Measurements from ENCODE around the gene EIPR1. TPM values are rescaled to one million over a fixed set of nuclear protein-coding genes. Genes with fewer than 3 reads are reported as not detected.

EIPR1 gene
- total RNA-seq, 1 donor from 2014 or later: 46.4 TPM

DNA sequence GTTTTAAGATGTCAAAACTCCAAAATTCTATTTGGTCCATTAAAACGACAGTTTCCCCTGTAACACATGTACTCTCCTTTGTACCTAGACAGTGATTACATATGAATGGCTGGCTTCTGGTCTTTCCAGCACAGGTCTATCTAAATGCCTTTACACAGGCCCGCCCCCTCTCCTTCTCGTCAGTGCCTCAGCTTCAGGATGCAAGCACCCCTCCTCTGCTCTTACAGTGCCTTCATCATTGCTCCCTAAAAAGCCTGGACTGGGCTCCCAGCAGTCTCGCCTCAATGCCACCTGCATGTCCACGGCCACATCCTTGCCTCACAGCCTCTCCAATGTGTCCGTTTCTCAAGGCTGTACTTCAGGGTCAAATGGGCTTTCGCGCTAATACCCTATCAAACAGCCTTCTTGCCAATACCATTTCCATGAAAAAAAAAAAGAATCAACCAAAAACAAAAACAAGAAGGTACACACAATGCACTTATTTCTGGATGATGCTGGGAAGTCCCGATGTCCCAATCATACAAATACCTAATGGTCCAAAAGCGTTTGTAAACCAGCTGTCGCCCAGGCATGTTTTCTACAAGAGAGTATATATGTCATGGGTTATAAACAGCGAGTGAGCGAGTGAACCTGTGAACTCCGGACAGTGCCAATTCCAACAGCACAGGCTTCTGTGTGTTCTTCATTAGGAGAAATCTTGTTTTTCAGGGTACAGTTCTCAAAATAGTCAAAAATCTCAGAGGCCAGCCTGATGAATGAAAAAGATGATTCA, 77.2 kb downstream of the EIPR1 start:
- Mint-ChIP-seq H3K27me3 (ENCODE audit: low read depth) (no peaks in the 10 kb centered on the region), H3K4me3 (ENCODE audit: low read depth) (no peak overlapping the region), H3K36me3 (ENCODE audit: low read depth) (peaks cover 9% of the 10 kb centered on the region), H3K9me3 (no peaks in the 10 kb centered on the region), H3K27ac (no peak overlapping the region), H3K4me1 (ENCODE audit: low read depth) (peaks cover 9% of the 10 kb centered on the region)
- intact Hi-C loops (cut with micrococcal nuclease): no loop called here
- no peak for DNase-seq (ENCODE audit: low spot score)

DNA sequence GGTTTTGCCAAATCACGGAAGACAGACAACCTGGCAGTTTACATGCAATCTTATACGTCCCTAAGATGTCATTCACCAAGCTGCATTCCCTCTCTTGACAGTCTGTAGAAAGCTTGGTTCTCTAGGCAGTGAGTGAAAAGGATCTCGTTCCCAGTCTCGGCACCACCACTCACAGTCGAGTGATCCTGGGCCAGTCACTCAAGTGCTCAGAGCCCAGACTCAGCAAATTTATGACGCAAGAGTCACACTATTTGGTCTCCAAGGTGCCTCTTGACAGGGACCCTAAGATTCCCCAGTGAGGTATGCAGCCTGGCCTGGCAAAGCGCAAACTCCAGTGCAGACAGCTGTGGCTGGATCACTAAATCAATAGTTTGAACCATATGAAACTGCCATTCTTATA, 77.9 kb downstream of the EIPR1 start:
- Mint-ChIP-seq H3K9me3 (no peaks in the 10 kb centered on the region), H3K36me3 (ENCODE audit: low read depth) (peaks cover 9% of the 10 kb centered on the region), H3K4me3 (ENCODE audit: low read depth) (no peak overlapping the region), H3K27me3 (ENCODE audit: low read depth) (no peaks in the 10 kb centered on the region), H3K4me1 (ENCODE audit: low read depth) (peaks cover 9% of the 10 kb centered on the region), H3K27ac (no peak overlapping the region)
- intact Hi-C loops (cut with micrococcal nuclease): no loop called here
- no peak for DNase-seq (ENCODE audit: low spot score)

DNA sequence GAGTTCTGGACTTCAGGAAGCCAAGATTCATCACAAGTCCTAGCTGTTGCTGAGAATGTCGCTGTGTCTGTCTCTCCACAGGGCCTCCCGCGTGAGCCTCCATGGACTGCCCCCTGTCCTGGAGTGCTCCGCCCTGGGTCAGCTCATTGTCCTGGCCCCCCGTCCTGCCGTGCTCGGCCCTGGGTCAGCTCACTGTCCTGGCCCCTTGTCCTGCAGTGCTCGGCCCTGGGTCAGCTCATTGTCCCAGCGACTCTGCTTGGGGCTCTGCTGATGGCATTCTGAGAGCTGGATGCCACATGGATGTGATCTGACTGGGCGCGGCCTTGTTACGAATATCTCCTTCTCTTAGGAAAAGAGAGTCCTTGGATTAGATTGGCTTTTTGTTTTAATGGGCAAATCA, 78.5 kb downstream of the EIPR1 start:
- no peaks in the 10 kb centered on the region for H3K9me3 Mint-ChIP-seq
- H3K27me3 Mint-ChIP-seq (ENCODE audit: low read depth): no peaks in the 10 kb centered on the region
- H3K4me3 Mint-ChIP-seq (ENCODE audit: low read depth): no peak overlapping the region
- intact Hi-C loops (cut with micrococcal nuclease): no loop called here
- no peak for DNase-seq (ENCODE audit: low spot score)
- no peak overlapping the region for H3K27ac Mint-ChIP-seq
- peaks cover 9% of the 10 kb centered on the region for H3K36me3 Mint-ChIP-seq (ENCODE audit: low read depth)
- H3K4me1 Mint-ChIP-seq (ENCODE audit: low read depth): peaks cover 9% of the 10 kb centered on the region

DNA sequence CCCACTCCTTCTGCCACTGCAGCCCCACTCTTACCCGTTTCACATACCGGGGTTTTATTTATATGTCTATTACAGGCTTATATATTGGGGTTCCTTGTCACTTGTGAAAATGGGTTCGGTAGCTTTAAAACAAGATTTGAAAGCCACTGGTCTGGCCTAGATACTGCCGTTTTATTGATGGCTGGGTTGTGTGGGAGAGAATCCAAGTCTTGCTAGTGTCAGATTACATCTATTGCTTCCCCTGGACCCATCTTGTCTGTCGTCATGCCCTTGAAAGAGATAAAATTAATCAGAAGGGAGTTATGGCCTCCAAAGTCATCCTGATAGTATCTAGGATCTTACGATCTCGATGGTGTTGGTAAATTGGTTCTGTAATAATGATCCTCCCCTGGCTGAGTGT, 79.4 kb downstream of the EIPR1 start:
- Mint-ChIP-seq H3K27me3 (ENCODE audit: low read depth) (no peaks in the 10 kb centered on the region), H3K27ac (no peak overlapping the region), H3K4me3 (ENCODE audit: low read depth) (no peak overlapping the region), H3K36me3 (ENCODE audit: low read depth) (peaks cover 7% of the 10 kb centered on the region), H3K4me1 (ENCODE audit: low read depth) (peaks cover 2% of the 10 kb centered on the region), H3K9me3 (no peaks in the 10 kb centered on the region)
- DNase-seq (ENCODE audit: low spot score): no peak
- intact Hi-C loops (cut with micrococcal nuclease): no loop called here

DNA sequence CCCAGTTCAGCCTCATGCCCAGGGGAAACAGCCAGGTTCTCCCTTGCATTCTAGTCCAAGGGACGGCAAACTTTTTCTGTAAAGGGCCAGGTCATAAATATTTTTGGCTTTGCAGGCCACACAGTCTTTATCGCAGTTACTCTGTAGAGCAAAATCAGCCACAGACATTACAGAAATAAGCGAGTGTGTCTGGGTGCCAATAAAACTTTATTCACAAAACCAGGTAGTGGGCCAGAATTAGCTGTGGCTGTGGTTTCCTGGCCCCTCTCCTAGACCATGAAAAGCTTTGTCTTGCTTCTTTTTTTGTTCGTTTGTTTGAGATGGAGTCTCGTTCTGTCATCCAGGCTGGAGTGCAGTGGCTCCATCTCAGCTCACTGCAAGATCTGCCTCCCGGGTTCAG, 80.1 kb downstream of the EIPR1 start:
- Mint-ChIP-seq H3K27me3 (ENCODE audit: low read depth) (no peaks in the 10 kb centered on the region), H3K36me3 (ENCODE audit: low read depth) (peaks cover 3% of the 10 kb centered on the region), H3K4me3 (ENCODE audit: low read depth) (no peak overlapping the region), H3K27ac (no peak overlapping the region), H3K9me3 (no peaks in the 10 kb centered on the region), H3K4me1 (ENCODE audit: low read depth) (no peaks in the 10 kb centered on the region)
- DNase-seq (ENCODE audit: low spot score): no peak
- intact Hi-C loops (cut with micrococcal nuclease): no loop called here

DNA sequence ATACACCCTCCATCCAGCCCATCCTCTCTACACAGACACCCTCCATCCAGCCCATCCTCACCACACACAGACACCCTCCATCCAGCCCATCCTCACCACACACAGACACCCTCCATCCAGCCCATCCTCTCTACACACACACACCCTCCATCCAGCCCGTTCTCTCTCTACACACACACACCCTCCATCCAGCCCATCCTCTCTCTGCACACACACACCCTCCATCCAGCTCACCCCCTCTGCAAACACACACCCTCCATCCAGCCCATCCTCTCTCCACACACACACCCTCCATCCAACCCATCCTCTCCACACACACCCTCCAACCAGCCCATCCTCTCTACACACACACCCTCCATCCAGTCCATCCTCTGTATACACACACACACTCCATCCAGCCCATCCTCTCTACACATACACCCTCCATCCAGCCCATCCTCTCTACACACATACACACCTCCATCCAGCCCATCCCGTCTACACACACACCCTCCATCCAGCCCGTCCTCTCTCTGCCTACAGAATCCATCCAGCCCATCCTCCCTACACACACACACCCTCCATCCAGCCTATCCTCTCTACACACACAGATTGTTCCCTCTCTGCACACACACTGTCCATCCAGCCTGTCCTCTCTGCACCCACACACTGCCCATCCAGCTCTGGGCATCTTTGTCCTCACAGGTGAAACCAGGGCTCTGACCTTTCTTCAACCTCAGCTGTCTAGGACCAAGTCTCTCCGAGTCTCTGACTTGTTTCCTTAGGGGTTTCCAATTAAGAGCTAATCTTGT, 81.2 kb downstream of the EIPR1 start:
- Mint-ChIP-seq H3K4me3 (ENCODE audit: low read depth) (no peak overlapping the region), H3K27ac (no peak overlapping the region), H3K9me3 (no peaks in the 10 kb centered on the region), H3K27me3 (ENCODE audit: low read depth) (no peaks in the 10 kb centered on the region), H3K36me3 (ENCODE audit: low read depth) (peaks cover 3% of the 10 kb centered on the region), H3K4me1 (ENCODE audit: low read depth) (no peaks in the 10 kb centered on the region)
- DNase-seq (ENCODE audit: low spot score): no peak
- intact Hi-C loops (cut with micrococcal nuclease): no loop called here

DNA sequence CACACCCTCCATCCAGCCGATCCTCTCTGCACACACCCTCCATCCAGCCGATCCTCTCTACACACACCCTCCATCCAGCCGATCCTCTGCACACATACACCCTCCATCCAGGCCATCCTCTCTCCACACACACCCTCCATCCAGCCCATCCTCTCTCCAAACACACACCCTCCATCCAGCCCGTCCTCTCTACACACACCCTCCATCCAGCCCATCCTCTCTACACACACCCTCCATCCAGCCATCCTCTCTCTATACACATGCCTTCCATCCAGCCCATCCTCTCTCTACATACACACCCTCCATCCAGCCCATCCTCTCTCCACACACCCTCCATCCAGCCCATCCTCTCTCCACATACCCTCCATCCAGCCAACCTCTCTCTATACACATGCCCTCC, 83.1 kb downstream of the EIPR1 start:
- Mint-ChIP-seq H3K27me3 (ENCODE audit: low read depth) (no peaks in the 10 kb centered on the region), H3K4me1 (ENCODE audit: low read depth) (no peaks in the 10 kb centered on the region), H3K9me3 (no peaks in the 10 kb centered on the region), H3K4me3 (ENCODE audit: low read depth) (no peak overlapping the region), H3K27ac (no peak overlapping the region), H3K36me3 (ENCODE audit: low read depth) (peaks cover 3% of the 10 kb centered on the region)
- DNase-seq (ENCODE audit: low spot score): no peak
- intact Hi-C loops (cut with micrococcal nuclease): no loop called here

DNA sequence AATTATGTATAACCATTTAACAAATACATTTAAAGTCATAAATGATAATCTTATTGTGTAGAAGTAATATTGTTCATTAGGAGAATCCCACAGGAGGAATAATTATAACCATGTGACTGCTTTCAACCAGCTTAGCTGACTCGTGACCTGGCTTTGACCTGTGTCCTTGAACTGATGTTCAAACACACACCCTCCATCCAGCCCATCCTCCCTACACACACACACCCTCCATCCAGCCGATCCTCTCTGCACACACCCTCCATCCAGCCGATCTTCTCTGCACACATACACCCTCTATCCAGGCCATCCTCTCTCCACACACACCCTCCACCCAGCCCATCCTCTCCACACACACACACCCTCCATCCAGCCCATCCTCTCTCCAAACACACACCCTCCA, 83.5 kb downstream of the EIPR1 start:
- no peaks in the 10 kb centered on the region for H3K27me3 Mint-ChIP-seq (ENCODE audit: low read depth)
- peaks cover 5% of the 10 kb centered on the region for H3K36me3 Mint-ChIP-seq (ENCODE audit: low read depth)
- no peak overlapping the region for H3K4me3 Mint-ChIP-seq (ENCODE audit: low read depth)
- intact Hi-C loops (cut with micrococcal nuclease): no loop called here
- no peaks in the 10 kb centered on the region for H3K4me1 Mint-ChIP-seq (ENCODE audit: low read depth)
- H3K9me3 Mint-ChIP-seq: peaks cover 2% of the 10 kb centered on the region
- DNase-seq (ENCODE audit: low spot score): no peak
- H3K27ac Mint-ChIP-seq: no peak overlapping the region

DNA sequence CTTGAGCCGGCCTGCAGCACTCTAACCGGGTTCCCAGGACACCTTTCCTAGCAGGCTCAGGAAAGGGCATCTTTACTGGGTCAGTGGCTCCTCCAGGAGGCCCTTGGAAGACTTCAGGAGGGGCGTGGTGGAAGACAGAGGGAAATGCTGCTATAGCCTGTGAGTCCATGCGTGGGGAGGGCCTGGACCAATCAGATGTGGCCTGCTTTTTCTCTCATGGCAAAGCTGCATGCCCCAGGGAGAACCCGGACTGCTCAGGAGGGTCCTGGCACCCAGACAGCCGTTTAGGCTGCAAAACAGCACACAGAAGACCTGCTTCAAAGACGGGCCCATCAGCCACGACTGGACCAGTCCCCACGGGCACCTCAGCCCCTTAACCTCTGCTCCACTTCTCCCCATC, 84.4 kb downstream of the EIPR1 start:
- Mint-ChIP-seq H3K9me3 (peaks cover 4% of the 10 kb centered on the region), H3K36me3 (ENCODE audit: low read depth) (peaks cover 7% of the 10 kb centered on the region), H3K27me3 (ENCODE audit: low read depth) (no peaks in the 10 kb centered on the region), H3K27ac (no peak overlapping the region), H3K4me1 (ENCODE audit: low read depth) (no peaks in the 10 kb centered on the region), H3K4me3 (ENCODE audit: low read depth) (no peak overlapping the region)
- intact Hi-C loops (cut with micrococcal nuclease): no loop called here
- DNase-seq (ENCODE audit: low spot score): no peak

DNA sequence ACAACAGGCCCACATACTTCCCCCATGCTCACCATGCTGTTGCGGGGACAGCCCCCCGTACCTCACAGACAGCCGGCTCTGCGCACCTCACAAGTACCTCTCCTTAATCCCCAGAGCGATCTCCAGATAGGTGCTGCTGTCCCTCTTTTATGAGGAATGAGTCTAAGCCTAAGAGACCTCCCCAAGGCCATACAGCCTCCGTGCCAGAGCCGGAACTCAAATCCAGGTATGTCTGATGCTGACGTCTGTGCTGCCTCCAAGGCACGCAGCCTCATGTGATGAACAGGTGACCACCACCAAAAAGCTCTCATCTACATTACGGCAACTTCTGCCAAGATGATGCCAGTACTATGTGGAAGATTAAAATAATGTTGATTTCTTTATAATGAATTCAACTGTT, 85.2 kb downstream of the EIPR1 start:
- Mint-ChIP-seq H3K27me3 (ENCODE audit: low read depth) (no peaks in the 10 kb centered on the region), H3K27ac (no peak overlapping the region), H3K4me3 (ENCODE audit: low read depth) (no peak overlapping the region), H3K36me3 (ENCODE audit: low read depth) (peaks cover 9% of the 10 kb centered on the region), H3K4me1 (ENCODE audit: low read depth) (no peaks in the 10 kb centered on the region), H3K9me3 (peaks cover 7% of the 10 kb centered on the region)
- intact Hi-C loops (cut with micrococcal nuclease): no loop called here
- no peak for DNase-seq (ENCODE audit: low spot score)

DNA sequence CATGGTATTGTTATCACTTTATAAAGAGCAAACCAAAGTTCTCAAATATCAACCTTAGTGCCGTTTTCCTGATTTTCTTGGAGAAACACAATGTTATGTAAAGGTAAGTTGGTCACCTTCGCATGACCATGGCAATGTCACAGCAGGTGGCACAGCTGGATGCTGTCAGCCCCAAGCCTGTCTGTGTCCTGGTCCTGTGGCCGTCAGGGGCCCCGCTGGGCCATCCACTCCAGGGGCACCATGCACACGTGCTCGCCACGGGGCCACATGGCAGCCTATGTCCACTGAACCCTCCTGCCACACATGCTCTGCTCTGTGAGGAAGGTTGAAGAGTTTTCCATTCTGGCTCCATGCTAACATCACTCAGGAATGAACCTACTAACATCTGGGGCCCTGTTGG, 85.9 kb downstream of the EIPR1 start:
- H3K27me3 Mint-ChIP-seq (ENCODE audit: low read depth): no peaks in the 10 kb centered on the region
- no peak for DNase-seq (ENCODE audit: low spot score)
- intact Hi-C loops (cut with micrococcal nuclease): no loop called here
- H3K27ac Mint-ChIP-seq: no peak overlapping the region
- H3K4me1 Mint-ChIP-seq (ENCODE audit: low read depth): no peaks in the 10 kb centered on the region
- H3K36me3 Mint-ChIP-seq (ENCODE audit: low read depth): peaks cover 10% of the 10 kb centered on the region
- peaks cover 12% of the 10 kb centered on the region for H3K9me3 Mint-ChIP-seq
- no peak overlapping the region for H3K4me3 Mint-ChIP-seq (ENCODE audit: low read depth)

DNA sequence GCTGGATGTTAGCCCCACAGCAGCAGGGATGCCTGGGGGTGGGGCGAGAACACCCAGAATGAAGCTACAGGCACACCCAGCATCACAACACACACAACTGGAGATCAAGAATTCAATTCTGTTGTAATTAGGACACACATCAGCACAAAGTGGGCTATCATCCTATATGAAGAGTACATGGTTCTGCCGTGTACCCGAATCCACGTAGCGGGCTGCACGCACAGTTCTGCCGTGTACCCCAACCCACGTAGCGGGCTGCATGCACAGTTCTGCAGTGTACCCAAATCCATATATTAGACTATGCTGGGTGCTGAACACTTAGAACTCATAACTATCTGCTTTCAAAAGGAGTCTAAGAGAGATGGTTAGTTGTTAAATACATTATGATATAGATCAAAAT, 86.5 kb downstream of the EIPR1 start:
- DNase-seq (ENCODE audit: low spot score): no peak
- intact Hi-C loops (cut with micrococcal nuclease): no loop called here
- H3K4me1 Mint-ChIP-seq (ENCODE audit: low read depth): no peaks in the 10 kb centered on the region
- peaks cover 12% of the 10 kb centered on the region for H3K9me3 Mint-ChIP-seq
- peaks cover 10% of the 10 kb centered on the region for H3K36me3 Mint-ChIP-seq (ENCODE audit: low read depth)
- no peak overlapping the region for H3K27ac Mint-ChIP-seq
- H3K4me3 Mint-ChIP-seq (ENCODE audit: low read depth): no peak overlapping the region
- no peaks in the 10 kb centered on the region for H3K27me3 Mint-ChIP-seq (ENCODE audit: low read depth)

DNA sequence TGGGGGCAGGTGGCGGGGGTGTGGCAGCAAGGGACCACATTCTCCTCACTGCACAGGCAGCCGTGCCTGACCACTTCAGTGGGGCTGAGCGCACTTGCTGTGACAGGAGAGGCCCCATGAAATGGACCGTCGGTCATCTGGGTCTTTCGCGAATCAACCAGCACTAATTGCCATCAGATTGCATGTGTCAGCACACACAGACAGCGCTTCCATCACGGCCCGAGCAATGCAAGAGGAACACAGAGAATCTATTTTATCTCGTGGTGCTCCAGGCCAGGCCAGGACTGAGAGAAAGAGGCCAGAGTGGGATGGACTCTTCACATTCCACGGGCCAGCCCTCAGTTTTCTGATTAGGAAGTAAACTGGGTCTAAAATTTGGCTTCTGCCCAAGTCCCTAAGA, 87.0 kb downstream of the EIPR1 start:
- no peaks in the 10 kb centered on the region for H3K27me3 Mint-ChIP-seq (ENCODE audit: low read depth)
- H3K9me3 Mint-ChIP-seq: peaks cover 12% of the 10 kb centered on the region
- intact Hi-C loops (cut with micrococcal nuclease): no loop called here
- H3K4me3 Mint-ChIP-seq (ENCODE audit: low read depth): no peak overlapping the region
- no peaks in the 10 kb centered on the region for H3K4me1 Mint-ChIP-seq (ENCODE audit: low read depth)
- no peak for DNase-seq (ENCODE audit: low spot score)
- H3K36me3 Mint-ChIP-seq (ENCODE audit: low read depth): peaks cover 10% of the 10 kb centered on the region
- no peak overlapping the region for H3K27ac Mint-ChIP-seq

All from activated T-helper 2 cell treated with anti-CD3 and anti-CD28 coated beads, Interferon-gamma antibody, Interleukin-2, Interleukin-4, amounts not matched to agents 10 μg/mL and 5 μg/mL and 100 μg/mL, durations not matched to agents 14 hours and 24 hours and 36 hours (primary cell).